NCI-H2029 treated with DMSO at 0.1 percent for 48 hours (cell line): Measurements from ENCODE around the gene OSBPL10.

Experiments used
- DNase-seq: peaks from one replicate; lab custom pipeline; 2025; lab: John Stamatoyannopoulos, UW

OSBPL10 gene

DNA sequence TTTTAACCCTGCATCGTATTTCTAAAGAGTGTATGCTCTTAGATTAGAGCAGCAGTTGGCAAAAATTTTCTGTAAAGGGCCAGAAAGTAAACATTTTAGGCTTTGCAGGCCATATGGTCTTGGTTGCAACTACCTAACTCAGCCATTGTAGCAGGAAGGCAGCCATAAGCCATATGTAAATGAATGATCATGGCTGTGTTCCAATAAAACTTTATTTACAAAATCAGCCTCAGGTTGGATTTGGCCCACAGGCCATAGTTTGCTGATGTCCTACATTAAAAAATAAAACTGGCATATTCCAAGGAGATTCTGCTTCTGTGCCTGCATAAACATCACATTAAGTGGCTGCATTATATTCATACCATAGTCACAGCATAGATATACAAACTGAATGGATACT, 313.5 kb downstream of the OSBPL10 start:
- no peak for DNase-seq

DNA sequence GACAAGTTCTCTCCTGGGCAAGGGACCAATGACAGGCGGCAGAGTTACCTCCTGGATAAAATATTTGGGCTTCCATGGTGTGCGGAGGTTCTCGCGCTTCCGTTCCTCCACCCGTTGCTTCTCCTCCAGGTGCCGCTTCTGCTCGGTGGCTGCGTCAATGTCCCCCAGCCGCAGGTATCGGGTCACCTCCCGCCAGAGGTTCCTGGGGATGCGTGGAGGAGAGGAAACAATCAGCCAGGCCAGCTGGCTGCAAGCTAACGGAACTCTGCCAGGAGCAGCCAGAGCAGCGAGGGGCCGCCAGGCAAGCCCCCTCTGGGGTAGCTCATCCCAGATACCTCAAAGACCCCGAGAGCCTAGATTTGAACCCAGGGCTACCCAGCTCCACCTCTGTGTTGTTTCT, 317.0 kb downstream of the OSBPL10 start:
- DNase-seq: no peak

DNA sequence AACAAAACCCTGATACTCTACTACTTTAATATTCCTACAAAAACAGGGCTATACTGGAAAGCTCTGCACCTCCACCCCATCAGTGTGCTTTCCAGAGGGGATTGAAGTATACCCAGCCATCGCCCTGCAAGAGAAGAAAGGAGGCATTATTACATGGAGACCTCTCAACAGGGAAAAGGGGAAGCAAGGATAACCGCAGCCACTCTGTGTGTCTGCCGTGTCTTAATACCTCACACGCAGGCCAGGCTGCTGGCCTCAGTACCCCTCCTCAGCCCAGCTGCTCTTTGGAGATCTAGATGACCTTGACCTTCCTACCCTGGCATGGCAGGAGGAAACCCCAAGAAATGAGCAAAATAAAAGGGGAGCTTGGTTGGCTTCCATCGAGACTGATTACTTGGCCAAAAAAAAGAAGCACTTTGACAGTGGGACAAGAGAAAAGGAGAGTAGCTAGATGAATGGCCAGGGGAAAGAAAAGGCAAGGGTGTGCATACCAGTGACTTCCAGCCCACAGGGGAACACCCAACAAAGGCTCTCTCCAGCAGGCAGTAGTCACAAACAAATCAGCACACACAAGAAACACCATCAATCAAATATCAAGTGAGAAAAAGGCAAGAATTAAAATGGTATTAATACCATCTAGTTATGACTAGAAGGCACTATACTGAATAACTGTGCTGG, 318.9 kb downstream of the OSBPL10 start:
- DNase-seq: no peak

DNA sequence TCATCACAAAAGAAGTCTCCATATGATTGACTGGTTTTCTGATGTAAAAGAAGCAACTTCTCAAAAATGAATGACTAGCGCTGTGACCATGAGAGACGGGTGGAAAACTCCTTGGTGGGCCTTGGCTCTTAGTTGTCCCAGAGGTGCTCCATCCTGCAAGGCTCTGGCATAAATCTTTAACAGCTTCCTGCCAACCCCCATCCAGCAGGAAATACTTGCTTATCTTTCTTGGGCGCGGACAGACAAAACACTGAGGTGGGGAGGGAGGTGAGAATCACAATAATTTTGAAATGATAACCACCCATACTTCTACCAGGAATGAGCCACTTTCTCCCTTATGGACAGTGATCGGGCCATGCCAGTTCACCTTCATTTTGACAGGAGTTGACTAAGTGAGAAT, 319.8 kb downstream of the OSBPL10 start:
- DNase-seq: no peak

DNA sequence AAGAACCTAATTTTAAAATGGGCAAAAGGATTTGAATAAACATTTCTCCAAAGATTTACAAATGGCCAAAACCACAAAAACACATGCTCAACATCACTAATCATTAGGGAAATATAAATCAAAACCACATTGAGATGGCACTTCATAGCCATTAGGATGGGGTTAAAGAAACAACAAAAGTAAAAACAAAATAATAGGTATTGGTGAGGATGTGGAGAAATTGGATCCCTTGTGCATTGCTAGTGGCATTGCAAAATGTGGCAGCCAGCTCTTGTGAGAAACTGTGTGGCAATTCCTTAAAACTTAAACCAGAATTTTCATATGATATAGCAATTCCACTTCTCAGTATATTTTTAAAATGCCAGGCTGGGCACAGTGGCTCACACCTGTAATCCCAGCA, 321.8 kb downstream of the OSBPL10 start:
- no peak for DNase-seq

DNA sequence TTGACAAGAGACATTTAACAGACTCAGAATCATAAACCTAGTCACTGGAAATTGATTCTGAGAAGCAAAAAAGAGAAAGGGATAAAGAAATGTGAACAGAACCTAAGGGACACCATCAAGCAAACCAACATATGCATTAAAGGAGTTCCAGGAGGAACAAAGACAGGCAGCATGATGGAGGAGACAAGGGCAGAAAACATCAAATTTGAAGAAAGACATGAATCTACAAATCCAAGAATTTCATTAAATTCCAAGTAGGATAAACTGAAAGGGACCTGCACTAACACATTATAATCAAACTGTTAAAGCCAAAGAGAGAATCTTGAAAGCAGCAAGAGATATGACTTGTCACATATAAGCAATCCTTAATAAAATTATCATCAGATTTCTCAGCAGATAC, 326.1 kb downstream of the OSBPL10 start:
- DNase-seq: no peak

DNA sequence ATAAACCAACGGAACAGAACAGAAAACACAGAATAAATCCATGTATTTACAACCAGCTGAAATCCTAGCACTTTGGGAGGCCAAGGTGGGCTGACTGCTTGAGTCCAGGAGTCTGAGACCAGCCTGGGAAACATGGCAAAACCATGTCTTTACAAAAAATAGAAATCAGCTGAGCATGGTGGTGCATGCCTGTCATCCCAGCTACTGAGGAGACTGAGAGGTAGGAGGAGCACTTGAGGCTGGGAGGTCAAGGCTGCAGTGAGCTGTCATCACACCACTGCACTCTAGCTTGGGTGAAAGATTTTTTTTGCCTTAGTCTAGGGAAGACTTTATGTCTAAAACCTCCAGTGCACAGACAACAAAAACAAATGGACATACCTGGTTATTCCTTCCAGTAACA, 327.6 kb downstream of the OSBPL10 start:
- no peak for DNase-seq

DNA sequence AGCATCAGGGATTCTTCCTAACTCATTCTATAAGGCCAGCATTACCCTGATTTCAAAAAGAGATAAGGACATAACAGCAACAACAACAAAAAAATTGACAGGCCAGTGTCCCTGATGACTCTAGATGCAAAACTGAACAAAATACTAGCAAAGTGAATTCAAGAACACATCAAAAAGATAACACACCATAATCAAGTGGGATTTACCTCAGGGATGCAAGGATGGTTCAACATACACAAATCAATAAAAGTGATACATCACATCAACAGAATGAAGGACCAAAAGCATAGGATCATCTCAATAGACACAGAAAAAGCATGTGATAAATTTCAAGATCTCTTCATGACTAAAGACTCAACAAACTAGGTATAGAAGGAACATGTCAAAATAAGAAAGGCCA, 328.8 kb downstream of the OSBPL10 start:
- DNase-seq: no peak

DNA sequence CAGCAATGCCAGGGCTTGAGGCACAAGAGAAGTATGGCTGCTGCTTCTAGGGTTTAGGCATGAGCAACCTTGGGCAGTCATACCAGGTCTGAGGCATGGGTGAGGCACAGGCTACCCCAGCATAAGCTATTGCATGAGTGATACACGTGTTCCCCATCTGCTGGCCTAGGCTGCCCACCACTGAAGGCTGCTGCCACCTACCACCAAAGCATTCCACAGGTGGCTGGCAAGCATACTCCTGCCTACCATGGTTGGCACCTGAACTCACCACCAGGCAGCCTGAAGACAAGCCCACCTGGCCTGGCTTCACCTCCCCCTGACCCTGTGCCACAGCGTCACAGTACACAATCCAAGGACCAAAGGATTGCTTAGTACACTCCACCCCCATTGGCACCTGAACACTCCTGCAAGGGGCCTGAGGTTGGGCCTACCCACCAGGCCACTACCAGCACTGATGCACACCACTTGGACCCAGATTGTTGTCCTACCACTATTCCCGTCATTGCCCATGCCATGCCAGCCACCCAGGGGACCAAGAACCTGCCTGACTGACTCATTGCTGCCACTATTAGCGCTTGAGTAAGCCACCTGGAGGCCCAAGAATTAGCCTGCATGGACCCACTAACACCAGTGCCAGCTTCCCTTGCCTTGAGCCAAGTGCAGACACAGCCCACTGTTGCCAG, 332.6 kb downstream of the OSBPL10 start:
- DNase-seq: no peak

DNA sequence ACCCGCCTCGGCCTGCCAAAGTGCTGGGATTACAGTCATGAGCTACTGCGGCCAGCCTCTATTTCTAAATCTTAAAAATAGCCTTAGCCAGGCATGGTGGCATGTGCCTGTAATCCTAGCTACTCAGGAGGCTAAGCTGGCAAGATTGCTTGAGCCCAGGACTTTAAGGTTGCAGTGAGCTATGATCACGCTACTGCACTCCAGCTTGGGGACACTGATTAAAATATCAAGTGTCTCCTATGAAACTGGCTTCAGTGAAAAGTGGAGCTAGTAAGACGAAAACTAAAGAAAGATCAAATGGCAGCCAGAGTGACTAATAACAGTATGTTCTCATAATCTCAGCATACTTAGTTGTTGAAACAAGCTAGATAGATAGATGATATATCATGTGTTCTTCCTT, 335.8 kb downstream of the OSBPL10 start:
- DNase-seq: no peak

DNA sequence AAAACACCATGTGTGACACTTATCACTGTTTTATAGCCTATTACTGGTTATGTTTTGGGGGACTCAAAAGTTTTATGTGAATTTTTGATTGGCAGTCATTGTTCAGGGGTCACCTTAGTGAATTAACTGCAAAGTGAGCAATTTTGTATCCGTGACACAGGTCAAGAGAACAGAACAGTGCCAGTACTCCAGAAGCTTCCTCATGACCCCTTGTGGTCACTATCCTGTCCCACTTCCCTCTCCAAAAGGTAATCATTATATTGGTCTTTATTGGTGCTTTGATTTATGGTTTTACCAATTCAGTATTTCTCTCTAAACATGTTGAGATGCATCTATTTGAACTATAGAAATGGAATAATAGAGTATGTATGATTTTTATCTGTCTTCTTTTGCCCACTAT, 341.2 kb downstream of the OSBPL10 start:
- DNase-seq: no peak

DNA sequence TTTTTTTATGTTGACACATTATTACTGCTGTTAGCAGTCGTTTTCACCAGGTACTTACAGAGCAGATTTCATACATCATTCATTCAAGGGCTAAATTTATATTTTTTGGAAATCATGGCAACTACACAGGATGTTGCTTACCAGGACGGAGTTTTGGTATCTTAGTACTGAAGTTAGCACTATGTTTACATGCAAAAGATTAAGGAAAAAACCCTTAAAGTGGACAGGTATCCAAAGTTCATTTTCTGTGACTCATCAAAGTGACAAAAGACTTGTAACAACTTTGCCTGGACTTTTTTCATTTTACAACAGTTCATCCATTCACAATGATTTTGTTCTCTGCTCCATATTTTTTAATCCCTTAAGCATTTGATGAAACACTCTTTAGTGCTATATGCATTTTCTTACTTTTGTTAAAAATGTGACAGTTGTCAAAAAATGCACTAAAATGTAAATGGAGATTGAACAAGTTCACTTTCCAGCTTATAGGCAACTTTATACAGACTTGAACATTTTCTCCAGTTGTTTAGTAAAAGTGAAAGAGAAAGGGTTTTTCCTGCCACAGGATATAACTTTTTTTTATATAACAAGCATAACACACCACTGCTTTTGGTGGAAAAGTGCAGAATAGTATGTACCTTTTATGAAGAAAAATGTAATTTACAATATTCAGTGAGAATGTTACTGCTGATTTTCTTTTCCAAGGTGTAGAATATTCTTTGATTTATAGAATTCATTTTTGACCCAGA, 344.2 kb downstream of the OSBPL10 start:
- DNase-seq: no peak

DNA sequence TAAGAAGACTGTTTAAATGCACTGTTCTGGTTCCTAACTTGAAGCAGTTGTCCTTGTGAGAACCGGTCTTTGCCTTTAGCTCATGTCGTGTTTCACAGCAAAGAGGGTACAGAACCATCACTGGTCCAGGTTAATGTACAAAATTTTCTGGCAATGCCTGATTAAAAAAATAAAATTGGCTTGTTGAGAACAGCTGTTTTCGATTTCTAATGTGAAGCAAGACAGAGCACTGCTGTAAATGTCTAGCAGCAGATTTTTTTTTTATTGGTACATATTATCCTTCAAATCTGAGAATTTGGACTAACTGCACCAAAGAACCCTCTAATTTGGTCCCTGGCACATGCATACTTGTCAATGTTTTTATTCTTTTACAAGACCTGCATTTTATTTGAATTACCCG, 345.0 kb downstream of the OSBPL10 start:
- no peak for DNase-seq

DNA sequence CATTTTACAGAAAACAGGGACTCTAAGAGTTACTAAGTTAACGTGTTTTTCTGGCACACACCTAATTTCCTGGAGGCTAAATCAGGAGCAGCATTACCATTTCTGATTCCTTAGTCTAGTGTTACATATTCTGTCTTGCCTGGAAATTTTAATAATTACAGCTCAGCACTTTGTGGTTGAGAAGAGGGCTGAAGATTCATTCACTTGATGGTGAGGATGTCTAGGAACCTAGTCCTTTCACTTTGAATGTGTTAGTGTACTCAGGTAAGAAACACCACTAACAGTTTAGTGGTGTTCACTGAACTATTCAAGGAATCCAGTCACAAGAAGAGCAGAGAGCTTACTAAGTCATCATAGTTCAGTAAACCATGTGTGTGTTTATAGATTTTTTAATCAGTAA, 345.5 kb downstream of the OSBPL10 start:
- DNase-seq: no peak

DNA sequence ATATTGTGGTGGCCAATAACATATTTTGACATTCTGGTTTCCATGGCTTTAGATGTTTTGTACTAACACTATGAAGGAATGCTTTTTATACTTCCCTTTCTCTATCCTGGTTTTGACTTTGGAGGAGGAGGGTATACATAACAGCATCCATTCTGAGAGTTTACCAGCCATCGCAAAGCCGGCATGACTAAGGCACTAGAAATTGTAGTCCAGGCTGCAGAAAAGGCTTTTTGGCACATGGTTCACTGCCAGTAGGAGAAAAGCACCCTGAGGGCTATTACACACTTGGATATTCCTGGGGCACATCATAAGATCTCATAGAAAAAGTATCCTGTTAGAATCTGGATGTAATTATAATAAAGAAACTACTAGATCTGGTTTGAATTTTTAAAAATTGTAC, 346.6 kb downstream of the OSBPL10 start:
- DNase-seq: no peak

DNA sequence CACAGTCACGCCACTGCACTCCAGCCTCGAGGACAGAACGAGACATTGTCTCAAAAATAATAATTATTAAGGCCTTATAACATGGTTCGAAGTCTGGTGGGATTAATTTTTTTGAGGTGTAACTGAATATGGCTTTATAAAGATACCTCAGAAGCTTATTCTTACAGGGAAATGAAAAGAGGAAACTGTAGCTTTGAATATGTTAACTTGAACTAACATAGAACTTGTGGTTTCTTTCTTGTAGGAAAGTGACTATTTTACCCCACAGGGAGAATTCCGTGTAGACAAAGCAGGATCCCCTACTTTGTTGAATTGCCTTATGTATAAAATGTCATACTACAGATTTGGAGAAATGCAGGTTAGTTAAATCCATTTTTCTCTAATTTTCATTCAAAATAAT, 352.0 kb downstream of the OSBPL10 start:
- DNase-seq: no peak

DNA sequence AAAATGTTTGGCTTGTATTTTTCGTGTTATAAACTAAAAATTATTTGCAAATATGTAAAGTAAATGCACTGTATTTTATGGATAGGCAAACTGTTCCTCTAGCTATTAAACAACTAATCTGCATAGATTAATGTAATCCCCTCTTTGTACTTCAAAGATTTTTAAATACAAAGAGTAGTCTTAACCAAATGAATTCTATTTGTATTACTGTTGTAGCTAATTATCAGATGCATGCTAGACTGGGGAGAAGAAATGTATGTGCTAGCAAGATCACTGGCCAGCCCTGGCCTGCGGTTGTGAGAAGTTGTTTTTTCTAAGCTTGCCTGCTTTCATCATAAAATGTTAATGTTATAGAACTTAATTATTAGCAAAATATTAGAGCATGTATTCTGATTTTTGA, 355.7 kb downstream of the OSBPL10 start:
- no peak for DNase-seq

DNA sequence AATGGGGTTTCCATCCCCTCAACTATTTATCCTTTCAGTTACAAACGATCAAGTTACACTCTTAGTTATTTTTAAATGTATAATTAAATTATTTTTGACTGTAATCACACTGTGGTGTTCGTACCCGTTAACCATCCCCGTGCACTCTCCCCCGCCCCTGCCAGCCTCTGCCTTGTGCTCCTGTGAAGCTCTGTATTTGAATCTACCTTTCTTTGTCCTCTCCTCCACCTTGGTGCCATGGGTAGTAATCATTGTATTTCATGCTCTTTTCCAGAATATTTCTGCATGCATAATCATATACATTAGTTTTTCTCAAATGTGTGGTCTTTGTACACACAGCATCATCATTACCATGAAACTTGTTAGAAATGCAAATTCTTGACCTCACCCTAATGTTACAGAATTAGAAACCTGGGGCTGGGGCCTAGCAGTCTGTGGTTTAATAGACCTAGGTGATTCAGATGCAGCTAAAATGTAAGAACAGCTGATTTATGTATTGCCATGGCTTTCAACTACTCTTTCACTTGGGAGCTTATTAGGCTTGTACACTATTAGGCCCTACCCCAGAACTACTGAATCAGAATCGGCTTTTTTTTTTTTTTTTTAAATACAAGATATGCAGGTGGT, 356.9 kb downstream of the OSBPL10 start:
- no peak for DNase-seq

DNA sequence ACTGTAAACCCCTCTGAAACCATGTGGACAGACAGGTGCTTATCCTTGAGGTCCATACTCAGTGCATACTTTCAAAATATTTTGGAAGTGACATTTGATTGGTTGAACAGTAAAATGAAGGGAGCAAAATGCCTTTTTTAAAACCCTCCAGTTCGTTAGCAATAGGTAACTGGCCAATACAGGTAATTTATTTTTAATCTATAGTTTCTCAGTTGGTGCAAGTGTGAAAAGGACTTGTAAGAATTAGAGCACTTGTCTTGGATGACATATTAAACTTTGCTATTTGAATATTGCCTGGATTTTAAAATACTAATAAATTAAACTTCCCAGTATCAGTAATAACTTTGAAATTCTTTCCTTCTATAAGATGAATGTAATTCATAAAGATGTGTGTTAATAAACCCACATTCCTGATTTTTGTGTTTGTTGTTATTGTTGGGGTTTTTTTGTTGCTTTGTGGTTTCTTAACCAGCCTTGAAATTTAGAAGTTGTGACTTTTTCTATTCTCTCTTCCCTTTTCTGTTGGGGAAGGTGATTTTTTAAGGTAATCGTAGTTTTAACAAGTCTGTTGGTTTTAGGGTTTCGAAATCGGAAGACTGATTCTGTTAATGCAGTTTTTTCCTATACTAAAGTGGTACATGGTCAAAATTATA, 358.3 kb downstream of the OSBPL10 start:
- no peak for DNase-seq

DNA sequence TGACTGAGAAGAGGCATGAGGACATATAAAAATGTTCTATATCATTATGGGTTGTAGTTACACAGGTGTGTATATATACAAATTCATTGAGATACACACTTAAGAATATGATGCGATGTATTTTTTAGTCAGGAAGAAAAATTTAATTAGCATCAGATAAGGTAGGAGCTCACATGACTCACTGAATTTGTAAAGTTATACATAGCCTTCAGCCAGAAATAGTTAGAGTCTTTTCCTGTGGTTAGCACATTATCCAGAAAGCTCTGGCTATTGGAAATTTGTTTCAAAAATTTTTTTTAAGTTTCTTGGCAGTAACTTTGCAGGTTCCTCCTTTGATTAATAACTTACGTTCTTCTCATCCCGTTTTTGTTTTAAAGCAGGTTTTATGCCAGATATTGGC, 359.7 kb downstream of the OSBPL10 start:
- DNase-seq: no peak

DNA sequence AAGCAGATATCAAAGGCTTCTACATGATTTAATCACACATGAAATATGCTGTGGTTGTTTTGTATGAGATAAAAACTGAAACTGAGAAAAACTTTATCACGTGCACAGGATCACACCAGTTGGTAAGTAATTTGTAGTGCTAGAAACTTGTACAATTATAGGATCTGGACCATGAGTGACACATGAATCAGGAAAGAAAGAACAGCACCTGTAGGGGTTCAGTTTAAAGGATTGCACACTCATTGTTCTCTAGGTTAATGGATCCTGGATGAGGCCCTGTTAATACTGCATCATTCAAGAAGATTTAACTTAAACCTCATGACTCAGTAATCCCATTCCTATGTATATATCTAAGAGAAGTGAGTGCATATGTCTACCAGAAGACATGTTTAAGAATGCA, 360.4 kb downstream of the OSBPL10 start:
- no peak for DNase-seq

DNA sequence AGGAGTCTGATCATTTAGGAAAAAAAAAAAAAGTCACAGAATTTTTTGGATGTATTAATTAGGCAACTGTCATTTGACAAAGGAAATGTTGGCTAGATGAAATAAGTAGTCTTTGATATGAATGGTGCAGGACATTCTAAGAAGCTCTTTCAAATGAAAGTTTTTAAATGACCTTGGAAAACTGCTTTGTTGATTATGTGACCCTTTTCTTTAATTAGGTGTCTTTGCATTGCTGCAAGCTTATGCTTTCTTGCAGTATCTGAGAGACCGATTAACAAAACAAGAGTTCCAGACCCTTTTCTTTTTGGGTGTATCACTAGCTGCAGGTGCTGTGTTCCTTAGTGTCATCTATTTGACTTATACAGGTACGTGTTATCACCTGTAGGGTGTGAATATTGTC, 364.4 kb downstream of the OSBPL10 start:
- no peak for DNase-seq
